ENCODE data around the gene PRKD1.

Gene PRKD1

GRCh38 chr14:29580763-29581162 is 346.9 kb downstream of the PRKD1 start:
- no peak for DNase-seq

DNA sequence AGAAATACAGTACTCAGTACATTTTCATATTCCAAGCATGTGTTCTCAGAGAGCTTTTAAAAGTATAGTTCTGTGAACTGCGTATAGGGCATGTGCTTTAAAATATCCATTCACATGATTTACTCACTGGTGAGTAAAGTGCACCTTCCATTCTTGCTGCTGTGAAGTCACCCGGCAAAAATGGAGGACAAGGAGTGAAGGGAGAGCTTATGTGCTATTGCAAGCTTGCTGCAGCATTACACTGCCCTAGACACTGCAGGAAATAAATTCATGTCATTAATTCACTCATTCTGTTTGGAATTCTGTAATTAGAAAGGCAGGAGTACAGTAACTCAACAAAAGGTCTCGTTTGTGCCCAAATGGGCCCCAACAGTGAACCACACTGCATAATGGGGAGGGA is 347.8 kb downstream of the PRKD1 start:
- no peak for DNase-seq

- DNase-seq, result no peak
These were observed 350.7 kb downstream of the PRKD1 start for GRCh38 chr14:29576927-29577326.

- DNase-seq, result no peak
These were observed 358.5 kb downstream of the PRKD1 start for GRCh38 chr14:29569194-29569593.

DNA sequence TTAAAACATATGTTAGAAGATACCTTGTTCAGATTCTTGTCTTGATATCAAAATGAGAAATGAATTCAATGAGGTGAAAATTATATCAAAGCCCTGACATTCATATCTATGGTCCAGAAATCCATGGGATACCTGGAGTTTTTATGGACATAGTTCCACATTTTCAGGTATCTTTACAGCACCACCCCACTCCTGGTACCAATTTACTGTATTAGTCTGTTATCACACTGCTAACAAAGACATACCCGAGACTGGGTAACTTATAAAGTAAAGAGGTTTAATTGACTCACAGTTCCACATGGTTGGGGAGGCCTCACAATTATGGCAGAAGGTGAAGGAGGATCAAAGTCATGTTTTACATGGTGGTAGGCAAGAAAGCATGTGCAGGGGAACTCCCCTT is 361.5 kb downstream of the PRKD1 start:
- DNase-seq, result no peak

DNA sequence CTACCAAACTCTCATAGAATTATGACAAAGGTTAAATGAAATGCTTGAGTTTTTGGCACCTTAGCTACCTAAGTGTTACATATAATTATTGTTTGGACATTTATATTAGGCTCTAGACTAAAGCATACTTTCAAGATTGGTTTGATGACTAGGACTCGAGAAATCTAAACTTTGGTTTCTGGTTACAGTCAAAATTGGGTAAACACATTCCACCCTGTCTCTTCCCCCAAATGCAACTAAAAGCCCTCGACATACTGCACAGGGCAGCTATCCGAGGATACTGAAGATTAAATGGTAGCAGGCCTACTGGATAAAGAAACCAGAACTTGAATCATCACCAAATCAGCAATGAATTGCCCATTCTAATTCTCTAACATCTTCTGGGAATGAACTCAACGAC is 369.1 kb downstream of the PRKD1 start:
- no peak for DNase-seq

GRCh38 chr14:29554335-29554734 is 373.3 kb downstream of the PRKD1 start:
- no peak for DNase-seq

DNA sequence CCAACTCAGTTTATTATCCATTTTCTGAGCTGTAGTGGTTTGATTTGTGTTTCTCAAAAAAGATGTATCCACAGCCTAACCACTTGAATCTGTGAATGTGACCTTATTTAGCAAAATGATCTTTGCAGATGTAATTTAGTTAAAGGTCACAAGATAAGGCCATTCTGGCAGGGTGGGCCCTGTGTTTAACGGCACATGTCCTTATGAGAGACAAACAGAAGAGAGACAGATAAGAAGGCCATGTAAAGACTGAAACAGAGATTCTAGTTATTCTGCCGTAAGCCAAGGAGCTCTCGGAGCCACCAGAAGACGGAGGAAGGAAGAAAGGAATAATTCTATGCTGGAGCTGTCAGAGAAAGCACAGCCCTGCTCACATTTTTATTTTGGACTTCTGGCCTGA is 374.2 kb downstream of the PRKD1 start:
- DNase-seq, result no peak

- DNase-seq, result no peak
These were observed 378.7 kb downstream of the PRKD1 start for GRCh38 chr14:29548948-29549370.

- DNase-seq, result no peak
These were observed 381.9 kb downstream of the PRKD1 start for GRCh38 chr14:29545714-29546113.

DNA sequence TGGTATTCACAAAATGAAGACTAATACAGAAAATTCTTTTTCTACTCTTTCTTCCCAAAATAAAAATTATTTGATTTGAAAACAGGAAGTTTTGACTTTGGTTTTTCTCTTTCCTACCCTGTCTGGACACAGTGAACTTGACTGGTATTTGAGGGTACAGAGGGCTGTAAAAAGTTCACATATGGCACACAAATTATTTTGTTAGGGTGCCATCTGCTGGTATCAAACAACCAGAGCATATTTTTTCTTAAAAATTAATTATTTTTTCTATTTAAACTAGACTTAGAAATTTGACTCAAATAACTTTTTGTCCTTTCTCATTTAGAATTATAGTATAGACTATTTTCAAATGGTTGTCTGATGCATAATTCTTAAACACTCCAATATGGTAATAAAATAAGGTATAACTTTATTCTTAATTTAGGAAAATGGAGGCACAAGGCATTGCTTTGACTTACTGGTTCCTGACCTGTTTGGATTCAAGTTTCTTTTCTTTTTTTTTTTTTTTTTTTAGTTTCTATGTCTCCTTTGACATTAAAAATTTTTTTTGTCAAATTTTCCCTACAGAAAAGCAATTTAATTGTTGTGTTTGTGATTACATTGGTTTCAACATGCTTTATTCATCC is 390.6 kb downstream of the PRKD1 start:
- no peak for DNase-seq

GRCh38 chr14:29529418-29529817 is 398.2 kb downstream of the PRKD1 start:
- no peak for DNase-seq

DNA sequence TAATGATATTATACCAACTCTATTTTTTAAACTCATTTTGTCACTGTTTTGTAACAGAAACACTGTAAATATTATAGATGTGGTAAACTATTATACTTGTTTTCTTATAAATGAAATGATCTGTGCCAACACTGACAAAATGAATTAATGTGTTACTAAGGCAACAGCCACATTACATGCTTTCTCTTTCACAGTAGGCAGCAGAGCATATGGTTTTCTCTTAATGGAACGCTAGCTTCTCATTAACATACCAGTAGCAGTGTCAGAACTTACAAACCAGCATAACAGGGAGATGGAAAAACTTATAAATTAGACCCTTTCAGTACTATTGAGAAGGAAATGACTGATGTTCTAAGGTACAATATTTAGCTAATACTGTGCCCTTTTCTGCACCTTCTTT is 398.8 kb downstream of the PRKD1 start:
- no peak for DNase-seq

- no peak for DNase-seq
These were observed 400.4 kb downstream of the PRKD1 start for GRCh38 chr14:29527286-29527685.
